ENCODE results near the gene KCNJ6. TPM values are rescaled to one million over a fixed set of nuclear protein-coding genes. Genes with fewer than 3 reads are reported as not detected.

KCNJ6 gene
- total RNA-seq = 0.93 TPM

GRCh38 chr21:37916310-37917051 is at the start of gene KCNJ6:
Gene KCNJ6, minus strand, starts transcription at chr21:37916457. Its CDS starts 75,775 bp downstream, at chr21:37840682.

